Stimulated activated CD4-positive, alpha-beta T cell treated with anti-CD3 and anti-CD28 coated beads, Interleukin-1b, Interleukin-23, amount 100 ng/mL, for 48 hours (primary cell): Measurements from ENCODE around the gene ZCCHC7.

Experiments used
- DNase-seq: peaks from one replicate; pipeline ENCODE4 v3.0.0-alpha.2; 2020

Gene ZCCHC7

DNA sequence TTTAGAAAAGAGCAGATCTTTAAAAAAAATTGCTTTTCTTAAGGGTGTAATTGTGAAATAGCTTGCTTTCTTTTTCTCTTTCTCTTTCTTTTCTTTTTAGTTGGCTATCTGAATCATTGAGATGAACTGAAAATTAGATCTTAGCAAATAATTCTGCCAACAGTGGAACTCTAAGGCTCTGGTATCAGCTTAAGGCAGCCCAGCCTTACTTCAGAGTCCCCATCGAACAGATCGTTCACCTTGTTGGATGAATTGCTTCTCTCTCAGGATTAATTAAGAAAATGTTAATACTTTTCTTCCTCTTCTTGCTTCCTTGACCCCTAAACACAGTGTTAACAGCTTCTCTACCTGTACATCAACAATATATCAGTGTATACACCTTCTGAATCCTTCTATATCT lies 92.1 kb downstream of the ZCCHC7 start:
- DNase-seq, result no peak

DNA sequence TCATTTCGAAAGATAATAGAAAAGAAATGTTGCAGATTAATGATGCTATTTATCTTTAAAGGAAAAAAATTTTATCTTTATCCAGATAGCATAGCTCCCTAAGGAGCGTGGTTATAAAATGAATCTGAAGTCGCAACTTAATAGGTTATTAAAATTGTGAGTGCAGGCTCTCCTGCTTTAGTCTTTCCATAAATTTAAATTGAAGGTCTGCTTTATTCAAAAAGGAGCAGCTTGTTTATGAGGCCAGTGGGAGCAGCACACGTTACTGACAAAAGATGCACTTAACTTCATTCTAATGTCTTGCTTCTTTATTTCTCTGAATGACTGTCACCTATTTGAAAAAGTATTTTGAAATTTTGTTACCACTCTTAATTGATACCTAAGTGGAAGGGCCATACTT lies 95.0 kb downstream of the ZCCHC7 start:
- DNase-seq, result no peak

DNA sequence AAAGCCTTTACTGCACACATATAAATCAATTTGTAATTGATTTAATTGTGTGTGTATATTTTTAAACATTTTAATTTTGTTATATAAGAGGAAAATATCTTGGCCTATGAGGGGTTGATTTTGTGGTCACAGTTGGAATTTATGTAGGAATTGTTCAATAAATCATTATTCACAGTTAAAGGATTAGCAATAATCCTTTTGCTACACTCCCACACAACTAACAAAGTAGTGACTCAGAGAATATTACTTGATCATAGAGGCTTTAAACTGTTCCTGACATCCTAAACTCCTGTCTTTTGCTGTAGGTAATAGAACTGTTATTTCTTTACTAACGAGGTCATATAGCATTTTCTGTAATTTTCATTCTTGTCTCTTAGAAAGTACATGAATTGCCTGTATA lies 95.5 kb downstream of the ZCCHC7 start:
- DNase-seq, result no peak

DNA sequence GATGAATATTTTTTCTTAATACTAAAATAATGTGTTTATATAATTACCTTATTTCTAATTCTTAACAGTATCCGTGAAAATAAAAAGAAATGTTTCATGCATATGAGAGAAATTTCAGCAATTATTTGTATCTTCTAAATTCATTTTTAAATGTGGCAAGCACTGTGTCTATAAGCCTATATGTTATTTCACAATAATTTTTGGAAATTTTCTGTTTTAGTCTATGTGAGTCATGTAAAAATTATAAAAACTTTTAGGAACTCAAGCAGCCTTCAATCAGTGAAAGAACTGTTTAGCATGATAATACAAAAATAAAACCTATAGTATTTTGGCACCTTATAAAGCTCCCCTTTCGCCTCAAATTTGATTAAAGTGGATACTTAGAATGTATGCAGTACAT lies 96.8 kb downstream of the ZCCHC7 start:
- no peak for DNase-seq

DNA sequence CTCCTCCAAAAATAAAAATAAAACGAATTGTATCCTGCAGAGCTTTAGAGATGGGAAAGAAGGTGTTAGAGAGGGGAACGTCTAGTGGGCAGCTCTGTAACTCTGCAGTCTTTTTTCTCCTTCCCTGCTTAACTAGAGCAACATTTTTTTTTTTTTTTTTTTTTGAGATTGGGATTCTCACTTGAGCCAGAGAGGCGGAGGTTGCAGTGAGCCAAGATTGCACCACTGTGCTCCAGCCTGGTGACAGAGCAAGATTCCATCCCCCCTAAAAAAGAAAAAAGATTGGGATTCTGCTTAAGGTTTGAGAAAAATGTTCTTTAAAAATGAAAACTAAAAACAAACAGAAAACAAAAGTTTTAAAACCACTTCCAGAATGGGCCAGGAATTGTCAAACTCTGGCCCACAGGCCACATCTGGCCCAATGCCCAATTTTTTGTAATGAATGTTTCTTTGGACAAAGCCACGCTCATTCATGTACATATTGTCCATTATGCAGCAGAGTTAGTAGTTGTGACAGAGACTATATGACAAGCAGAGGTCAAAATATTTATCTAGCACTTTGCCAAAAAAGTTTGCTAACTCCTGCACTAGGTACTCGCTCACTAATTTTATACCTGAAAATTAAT lies 98.5 kb downstream of the ZCCHC7 start:
- no peak for DNase-seq

DNA sequence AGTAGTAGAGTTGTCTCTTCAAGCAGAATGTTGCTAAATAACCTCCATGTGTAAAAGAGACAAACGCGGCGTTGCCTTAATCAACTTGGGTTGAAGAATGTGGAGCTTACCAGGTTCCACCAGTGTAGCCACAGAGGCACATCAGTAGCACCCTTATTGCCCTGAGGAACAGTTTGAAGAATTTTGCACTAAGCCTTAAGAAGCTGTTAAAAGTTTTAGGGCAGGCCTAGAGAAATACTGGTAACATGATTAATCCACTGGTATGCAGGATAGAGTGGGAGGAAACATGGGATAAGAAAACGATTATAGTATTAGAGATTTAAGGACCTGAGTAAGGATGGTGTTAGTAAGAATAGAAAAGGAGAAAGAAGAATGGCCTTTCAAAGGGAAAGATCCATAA lies 100.6 kb downstream of the ZCCHC7 start:
- no peak for DNase-seq

DNA sequence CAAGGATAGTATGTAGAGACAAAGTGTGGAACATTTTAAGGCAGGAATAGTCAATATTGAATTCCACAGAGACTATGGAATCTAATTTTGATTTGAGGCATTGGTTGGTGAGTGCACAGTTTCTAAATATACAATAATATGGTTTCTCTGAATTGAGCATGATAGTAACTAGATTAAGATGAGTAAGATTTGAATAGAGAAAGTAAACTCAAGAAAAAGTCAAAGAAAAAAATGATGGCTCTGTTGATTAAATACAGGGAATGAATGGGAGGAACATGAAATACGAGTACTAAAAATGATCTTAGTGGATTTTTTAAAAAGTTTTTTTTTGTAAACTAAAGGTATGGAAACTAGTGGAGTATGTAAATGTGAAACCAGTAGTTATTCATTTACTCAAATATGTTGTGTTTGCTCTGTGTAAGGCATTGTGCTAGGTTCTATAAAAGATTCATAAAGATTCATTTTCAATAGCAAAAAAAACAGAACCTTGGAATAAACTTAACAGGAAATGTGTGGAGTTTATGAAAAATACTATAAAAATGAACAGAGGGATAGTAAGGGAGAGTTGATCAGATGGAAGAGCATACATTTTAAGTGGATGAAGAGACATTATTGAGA lies 101.2 kb downstream of the ZCCHC7 start:
- DNase-seq, result no peak

DNA sequence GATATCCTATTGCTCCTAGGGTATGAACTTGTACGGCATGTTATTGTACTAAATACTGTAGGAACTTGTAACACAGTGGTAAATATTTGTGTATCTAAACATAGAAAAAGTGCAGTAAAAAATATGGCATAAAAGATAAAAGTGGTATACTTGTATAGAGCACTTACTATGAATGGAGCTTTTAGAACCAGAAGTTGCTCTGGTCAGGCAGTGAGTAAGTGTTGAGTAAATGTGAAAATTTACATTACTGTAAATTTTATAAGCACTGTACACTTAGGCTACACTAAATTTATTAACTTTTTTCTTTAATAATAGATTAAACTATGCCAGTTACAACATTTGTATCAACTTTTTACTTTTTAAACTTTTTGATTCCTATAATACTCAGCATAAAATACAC lies 109.1 kb downstream of the ZCCHC7 start:
- DNase-seq, result no peak

DNA sequence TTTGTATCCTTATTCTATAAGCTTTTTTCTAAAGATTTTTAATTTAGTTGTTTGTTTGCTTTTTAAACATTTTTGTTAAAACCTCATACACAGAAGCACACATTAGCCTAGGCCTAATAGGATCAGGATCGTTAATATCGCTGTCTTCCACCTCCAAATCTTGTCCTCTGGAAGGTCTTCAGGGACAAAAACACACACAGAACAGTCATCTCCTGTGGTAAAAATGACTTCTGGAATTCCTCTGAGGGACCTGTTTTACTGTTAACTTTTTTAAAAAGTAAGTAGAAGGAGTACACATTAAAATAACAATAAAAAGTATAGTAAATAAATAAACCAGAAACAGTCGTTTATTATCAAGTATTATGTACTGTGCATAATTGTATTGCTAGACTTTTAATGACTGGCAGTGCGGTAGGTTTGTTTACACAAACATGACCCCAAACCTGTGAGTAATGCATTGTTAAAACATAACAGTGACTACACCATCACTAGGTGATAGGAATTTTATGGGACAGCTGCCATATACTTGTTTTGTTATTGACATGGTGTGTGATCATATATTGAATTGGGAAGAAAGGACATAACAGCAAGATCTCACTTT lies 109.6 kb downstream of the ZCCHC7 start:
- no peak for DNase-seq

DNA sequence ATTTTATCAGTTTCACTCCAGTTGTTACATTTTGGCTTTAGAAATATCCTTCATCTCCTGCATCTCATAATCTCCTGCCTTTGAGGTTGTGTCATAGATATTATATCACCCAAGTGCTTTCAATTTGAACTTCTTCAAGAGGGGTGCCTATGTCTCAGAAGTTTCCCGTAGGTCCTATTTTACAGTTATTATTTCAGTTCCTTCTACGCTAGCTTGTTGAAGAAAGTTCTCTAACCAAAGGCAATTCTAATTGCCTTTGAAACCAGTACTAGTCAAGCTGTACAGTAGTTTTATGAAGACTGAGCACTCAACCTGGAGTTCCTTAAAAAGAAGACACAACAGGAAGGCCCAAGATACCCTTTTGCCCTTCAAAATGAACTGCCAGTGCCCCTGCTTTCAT lies 116.4 kb downstream of the ZCCHC7 start:
- no peak for DNase-seq

DNA sequence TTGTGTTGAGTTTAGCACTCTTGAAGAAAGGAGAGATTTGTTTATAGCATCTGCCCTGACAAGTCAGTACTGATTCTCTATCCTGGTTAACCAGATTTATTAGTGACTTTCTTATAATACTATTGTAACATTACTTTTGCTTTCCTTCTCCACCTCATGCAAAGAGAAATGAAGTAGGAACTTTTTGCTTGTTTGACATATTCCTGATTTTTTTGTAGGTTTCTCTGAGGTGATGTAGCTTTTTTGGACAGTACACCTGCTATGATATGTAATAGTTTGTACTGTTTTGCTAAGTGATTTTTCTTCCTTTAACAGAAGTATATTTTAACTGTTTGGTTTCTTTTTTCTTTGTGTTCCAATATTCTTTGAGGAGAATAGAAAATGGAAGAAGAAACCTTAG lies 117.7 kb downstream of the ZCCHC7 start:
- DNase-seq, result no peak

DNA sequence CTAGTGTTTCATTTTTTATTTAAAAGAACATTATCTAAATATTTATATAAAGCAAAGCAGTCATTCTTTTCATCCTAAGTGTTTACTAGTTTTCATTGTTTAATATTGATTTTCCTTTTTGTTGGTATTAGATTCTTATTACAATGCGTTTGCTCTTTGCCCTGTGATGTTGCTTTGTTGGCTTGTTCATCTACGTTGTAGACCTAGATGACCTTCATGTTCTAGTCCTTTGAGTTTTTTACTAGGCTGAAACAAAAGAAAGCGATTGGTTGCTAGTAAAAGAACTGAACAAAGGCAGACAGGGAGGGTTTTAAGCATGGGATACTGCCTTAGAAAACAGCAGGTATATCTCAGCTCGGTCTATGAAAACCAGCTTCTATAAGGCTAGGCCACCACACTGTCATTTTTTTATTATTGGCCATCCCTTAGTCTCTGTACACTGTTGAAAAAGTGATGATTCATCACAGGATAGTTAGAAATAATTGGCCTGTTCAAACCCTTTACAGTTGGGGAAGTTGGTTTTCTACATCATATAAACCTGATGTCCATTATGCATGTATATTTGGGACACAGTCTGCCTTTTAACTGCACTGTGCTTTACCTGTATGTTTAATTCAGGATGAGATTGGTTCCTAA lies 119.0 kb downstream of the ZCCHC7 start:
- no peak for DNase-seq

DNA sequence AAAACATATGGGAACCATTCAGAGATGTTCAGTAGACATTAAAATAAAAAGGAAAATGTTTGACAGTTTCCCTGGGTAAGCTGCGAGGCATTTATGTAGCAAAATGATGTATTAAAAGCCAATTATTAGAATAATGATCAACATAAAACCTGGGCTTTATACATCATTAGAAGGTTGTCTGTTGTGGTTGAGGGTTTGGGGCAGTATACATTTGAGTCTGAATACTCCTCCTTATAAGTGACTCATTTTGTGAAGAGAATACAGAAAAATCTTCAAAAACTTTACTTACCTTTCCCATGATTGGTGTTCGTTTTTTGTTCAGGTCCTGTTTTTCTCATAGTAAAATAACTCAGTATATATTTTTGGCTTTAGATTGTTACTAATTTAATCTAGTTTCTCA lies 119.5 kb downstream of the ZCCHC7 start:
- no peak for DNase-seq

DNA sequence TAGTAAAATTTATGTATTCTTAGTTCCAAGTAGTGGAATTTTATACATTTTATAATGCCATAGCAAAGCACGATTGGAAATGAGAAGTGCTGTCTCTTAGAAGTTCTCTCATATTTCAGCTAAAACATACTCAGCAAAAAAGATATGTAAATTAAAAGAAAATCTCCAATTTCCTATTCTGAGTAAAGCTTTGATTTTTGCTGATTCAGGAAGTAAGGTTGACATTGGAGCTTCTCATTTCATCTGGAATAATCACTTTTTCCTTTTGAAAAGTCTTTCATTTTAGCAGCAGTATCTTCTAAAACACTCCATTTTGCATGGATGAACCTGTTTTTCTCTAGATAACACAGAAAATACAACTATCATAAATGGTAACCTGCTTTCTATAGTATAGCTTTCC lies 121.0 kb downstream of the ZCCHC7 start:
- no peak for DNase-seq

DNA sequence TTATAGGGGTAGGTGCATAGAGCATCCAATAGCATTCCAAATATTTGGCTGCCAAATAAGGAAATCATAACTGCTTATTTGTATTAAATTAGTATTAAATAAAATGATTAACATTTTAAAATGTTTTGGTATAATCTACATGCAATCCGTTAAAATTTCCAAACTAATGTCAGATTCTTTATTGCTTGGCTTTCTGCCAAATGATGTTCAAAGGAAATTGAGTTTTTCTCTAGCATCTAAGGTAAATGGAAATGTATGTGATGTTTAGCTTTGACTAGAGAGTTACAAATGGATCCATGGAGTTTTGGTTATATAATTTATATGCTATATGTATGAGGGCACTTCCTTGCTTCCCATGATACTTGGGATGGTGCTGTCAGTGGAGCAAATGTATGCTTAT lies 121.7 kb downstream of the ZCCHC7 start:
- no peak for DNase-seq

DNA sequence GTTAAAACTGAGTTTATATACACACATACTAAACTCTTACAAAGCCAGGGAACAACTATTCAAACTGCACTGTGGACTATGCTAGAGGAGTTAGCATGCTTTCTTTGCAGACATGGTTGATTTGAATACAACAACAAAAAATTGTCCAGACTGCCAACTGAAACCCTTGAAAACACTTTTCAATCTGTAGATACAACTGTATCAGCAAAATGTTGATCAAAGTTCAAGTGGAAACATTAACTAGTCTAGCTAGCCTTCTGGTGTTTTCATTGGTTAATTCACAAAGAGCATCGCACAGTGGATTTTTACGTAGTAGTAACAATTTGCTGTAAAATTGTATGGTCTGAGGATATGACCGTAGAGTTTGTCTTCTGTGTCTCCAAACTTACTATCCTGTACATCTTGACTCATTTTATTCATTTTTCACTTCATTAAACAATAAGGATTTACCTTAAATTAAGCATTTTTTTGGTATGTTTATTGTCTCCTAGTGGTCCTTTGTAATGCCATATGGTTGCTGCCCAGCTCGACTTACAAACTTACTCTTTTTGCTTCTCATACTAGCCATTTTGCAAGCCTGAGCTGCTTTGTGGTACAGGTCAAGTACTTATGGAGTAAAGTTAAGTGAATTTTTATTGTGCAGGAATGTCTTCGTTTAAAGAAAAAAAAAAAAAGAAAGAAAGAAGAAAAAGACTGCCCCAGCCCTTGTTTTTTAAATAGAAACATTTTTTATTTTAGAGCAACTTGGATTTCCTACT lies 123.4 kb downstream of the ZCCHC7 start:
- DNase-seq, result no peak

DNA sequence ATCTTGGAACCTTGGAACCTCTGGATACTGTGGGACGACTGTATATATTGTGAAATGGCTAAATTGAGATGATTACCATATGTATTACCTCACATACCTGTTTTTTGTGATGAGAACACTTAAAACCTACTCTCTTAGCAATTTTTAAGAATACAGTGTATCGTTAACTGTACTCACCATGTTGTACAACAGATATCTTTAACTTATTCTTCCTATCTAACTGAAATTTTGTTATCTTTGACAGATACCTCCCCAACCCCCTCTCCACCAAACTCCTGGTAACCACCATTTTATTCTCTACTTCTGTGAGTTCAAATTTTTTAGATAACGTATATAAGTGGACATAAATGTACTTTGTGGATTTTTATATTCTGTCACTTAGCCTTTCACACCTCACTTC lies 126.5 kb downstream of the ZCCHC7 start:
- no peak for DNase-seq

DNA sequence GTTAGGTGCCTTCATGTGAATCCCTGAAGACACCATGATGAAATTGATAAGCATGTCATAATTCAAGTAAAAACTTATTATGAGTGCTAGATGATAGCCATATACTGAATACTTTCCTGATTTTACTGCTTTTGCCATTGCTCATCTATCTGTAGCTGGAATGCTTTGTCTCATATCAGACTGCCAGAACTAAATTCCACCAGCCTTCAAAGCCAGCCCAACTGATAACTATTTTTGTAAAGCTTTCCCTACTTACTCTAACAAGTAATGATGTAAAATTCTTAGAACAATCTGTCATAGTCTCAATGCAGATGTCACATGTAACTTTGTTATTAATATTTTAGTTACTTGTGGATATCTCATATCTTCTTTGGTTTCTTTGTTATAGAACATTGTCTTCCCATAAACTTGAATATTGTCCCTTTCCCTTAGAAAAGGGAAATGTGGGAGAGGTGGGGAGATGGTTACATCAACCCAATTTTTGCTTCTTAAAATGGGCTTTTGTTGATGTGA lies 128.3 kb downstream of the ZCCHC7 start:
- no peak for DNase-seq

DNA sequence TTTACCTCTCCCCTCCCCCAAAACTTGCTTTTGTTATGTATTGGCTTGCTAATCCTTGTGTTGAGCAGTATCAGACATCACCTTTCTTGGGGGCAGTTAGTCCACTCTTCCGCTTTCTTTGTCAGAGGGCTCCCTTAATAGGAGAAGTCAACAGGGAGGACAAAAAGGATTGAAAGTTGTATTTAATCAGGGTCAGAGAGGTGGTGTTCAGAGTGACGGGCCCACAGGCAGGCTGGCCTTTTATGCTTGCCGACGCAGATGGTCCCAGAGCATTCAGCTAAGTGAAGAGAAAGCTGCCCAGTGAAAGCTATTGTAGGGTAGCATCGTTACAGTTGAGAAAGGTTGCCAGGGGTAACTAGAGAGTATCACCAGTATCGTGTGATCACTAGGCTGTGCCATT lies 131.1 kb downstream of the ZCCHC7 start:
- no peak for DNase-seq

DNA sequence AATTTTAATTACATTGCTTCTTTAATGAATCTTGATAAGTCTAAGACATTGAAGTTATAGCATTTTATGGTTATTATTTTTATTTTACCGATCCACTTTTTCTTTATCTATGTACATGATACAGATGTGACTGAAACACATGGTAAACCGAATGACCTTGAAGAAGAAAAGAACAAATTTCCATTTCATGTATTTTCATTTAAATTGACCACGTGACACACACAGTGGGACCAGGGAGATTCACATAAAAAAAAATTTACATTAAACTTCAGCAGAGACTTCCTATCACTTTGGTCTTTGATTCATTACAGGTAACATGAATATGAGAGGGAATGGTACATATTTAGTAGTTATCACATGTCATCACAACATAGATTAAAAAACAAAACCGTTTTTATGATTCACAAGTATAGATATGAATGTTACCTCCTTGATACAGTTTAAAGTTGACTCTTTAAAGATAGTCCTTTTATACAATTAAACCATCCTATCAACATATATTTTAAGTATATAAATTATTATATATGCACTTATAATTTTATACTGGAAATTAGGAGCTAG lies 133.1 kb downstream of the ZCCHC7 start:
- DNase-seq, result no peak

DNA sequence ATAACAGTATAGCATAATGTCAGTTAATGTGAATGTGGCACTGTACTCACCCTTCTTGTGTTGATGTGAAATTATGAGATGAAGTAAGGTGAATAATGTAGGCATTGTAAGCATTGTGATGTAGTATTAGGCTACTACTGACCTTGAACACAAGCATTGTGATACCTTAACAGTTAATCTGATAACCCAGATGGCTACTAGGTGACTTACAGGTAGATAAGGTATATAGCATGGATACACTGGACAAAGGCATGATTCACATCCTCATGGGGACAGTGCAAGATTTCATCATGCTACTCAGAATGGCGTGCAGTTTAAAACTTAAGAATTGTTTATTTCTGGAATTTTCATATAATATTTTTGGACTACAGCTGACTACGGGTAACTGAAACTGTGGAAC lies 134.8 kb downstream of the ZCCHC7 start:
- no peak for DNase-seq

DNA sequence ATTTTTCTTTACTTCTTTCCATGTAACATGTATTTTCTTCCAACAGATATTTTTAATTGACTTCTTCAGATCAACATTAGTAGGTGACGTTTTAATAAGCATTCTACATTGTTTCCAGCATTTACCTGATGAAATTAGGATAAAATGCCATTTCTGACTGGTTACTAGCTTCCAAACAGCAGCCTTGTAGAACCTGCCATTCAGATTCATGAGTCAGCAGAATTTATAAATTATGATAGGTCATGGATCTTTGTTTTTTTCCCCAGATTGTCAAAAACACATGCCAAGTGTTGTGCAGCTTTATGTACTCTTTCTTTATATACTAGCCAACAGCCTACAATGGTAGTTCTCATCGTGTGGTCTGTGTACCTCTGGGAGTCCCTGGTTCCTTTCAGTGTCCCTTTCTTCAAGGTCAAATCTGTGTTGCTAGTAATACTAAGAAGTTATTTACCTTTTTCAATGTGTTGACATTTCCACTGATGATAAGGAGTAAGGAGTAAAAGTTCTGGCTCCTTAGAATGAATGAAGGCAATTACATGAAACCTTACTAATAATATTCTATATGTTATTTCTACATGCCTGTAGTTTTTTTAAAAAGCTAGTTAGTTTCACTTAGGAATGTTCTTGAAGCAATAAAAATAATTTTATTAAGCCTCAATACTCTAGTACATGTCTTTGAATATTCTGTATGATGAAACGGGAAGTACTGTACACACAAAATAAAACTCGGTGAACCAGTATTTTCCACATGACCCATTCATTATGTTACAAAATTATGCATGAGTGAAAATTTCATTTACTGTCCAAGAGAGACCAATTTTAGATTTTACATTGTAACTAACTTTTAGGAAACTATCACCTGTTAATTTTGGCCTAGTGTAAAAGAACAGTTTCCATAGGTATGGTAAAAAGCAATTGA lies 135.8 kb downstream of the ZCCHC7 start:
- no peak for DNase-seq
